Measurements from ENCODE around the gene PHF23.

The PHF23 gene

GRCh38 chr17:7239091-7240027, at the start of gene PHF23:
TSS of gene PHF23 (minus strand) at chr17:7239457. CDS start at chr17:7239279, 178 bp downstream.
- peak; percentile 90 for DNase-seq (ENCODE audit: low spot score)

GRCh38 chr17:7285679-7286078, 46.4 kb upstream of the PHF23 start:
- no peak for DNase-seq (ENCODE audit: low spot score)

- no peak for DNase-seq (ENCODE audit: low spot score)
Observed at GRCh38 chr17:7284911-7285310, 45.7 kb upstream of the PHF23 start.

GRCh38 chr17:7283471-7284216, 44.4 kb upstream of the PHF23 start:
- DNase-seq (ENCODE audit: low spot score) = no peak

- no peak for DNase-seq (ENCODE audit: low spot score)
Observed at GRCh38 chr17:7282752-7283321, 43.6 kb upstream of the PHF23 start.

- peak; percentile 51 for DNase-seq (ENCODE audit: low spot score)
Observed at GRCh38 chr17:7281953-7282751, 42.9 kb upstream of the PHF23 start.

GRCh38 chr17:7281074-7281952, 42.1 kb upstream of the PHF23 start, which contains the start of gene SLC2A4:
TSS of gene SLC2A4 (plus strand) at chr17:7281718. CDS start at chr17:7281935, 217 bp downstream.
- peak; percentile 99 for DNase-seq (ENCODE audit: low spot score)

GRCh38 chr17:7280519-7281073, 41.3 kb upstream of the PHF23 start:
- peak; percentile 85 for DNase-seq (ENCODE audit: low spot score)

- no peak for DNase-seq (ENCODE audit: low spot score)
Observed at GRCh38 chr17:7279448-7279847, 40.2 kb upstream of the PHF23 start.

GRCh38 chr17:7266784-7267183, 27.5 kb upstream of the PHF23 start:
- no peak for DNase-seq (ENCODE audit: low spot score)

- DNase-seq (ENCODE audit: low spot score) = no peak
Observed at GRCh38 chr17:7263801-7264078, 24.5 kb upstream of the PHF23 start.

- peak; percentile 80 for DNase-seq (ENCODE audit: low spot score)
Observed at GRCh38 chr17:7262935-7263800, 23.9 kb upstream of the PHF23 start.

- DNase-seq (ENCODE audit: low spot score) = peak; percentile 90
Observed at GRCh38 chr17:7262192-7262934, 23.1 kb upstream of the PHF23 start, which contains the start of gene CLDN7. TSS of gene CLDN7 (minus strand) at chr17:7262478. CDS start at chr17:7262043, 435 bp downstream.

- DNase-seq (ENCODE audit: low spot score) = peak; percentile 31
Observed at GRCh38 chr17:7261379-7262191, 22.3 kb upstream of the PHF23 start.

GRCh38 chr17:7260651-7261378, 21.6 kb upstream of the PHF23 start:
- DNase-seq (ENCODE audit: low spot score) = peak; percentile 83

- DNase-seq (ENCODE audit: low spot score) = no peak
Observed at GRCh38 chr17:7260151-7260550, 20.9 kb upstream of the PHF23 start.

GRCh38 chr17:7259555-7259889, 20.3 kb upstream of the PHF23 start:
- no peak for DNase-seq (ENCODE audit: low spot score)

All from iPS-NIHi11 (cell line).